Nephron progenitor cell (in vitro differentiated cells): ENCODE data around the gene PRPH.
"Not testable (repeated sequence)": the region's sequence is repeated elsewhere in the genome, so short reads cannot be mapped to it uniquely, and the experiment has no call there.

Experiments used
- DNase-seq: peaks from one replicate; pipeline ENCODE4 v3.0.0; 2021
- H3K27ac Mint-ChIP-seq: 2 replicates; pipeline ENCODE4 v1.8.0; 2021; ENCODE audit warnings: mild to moderate bottlenecking, moderate library complexity, mixed read lengths
- H3K27me3 Mint-ChIP-seq: 2 replicates; pipeline ENCODE4 v1.8.0; 2021; ENCODE audit warnings: mild to moderate bottlenecking, low read depth, mixed read lengths; ENCODE audit not compliant: poor library complexity
- H3K36me3 Mint-ChIP-seq: 2 replicates; pipeline ENCODE4 v1.8.0; 2021; ENCODE audit warnings: low read depth, mixed read lengths
- H3K4me1 Mint-ChIP-seq: 2 replicates; pipeline ENCODE4 v1.8.0; 2021; ENCODE audit warnings: mixed read lengths
- H3K4me3 Mint-ChIP-seq: 2 replicates; pipeline ENCODE4 v1.8.0; 2021; ENCODE audit warnings: mild to moderate bottlenecking, moderate library complexity, mixed read lengths
- H3K9me3 Mint-ChIP-seq: 2 replicates; pipeline ENCODE4 v1.8.0; 2021; ENCODE audit warnings: mild to moderate bottlenecking, moderate library complexity, mixed read lengths
- TF ChIP-seq, protein P1 (sequence below): fragments of 200-600 bp; sonication (generic); IDR thresholded peaks from 2 replicates; pipeline ENCODE4 v1.5.0; 2021; ENCODE audit warnings: antibody characterized with exemption

The PRPH gene

DNA sequence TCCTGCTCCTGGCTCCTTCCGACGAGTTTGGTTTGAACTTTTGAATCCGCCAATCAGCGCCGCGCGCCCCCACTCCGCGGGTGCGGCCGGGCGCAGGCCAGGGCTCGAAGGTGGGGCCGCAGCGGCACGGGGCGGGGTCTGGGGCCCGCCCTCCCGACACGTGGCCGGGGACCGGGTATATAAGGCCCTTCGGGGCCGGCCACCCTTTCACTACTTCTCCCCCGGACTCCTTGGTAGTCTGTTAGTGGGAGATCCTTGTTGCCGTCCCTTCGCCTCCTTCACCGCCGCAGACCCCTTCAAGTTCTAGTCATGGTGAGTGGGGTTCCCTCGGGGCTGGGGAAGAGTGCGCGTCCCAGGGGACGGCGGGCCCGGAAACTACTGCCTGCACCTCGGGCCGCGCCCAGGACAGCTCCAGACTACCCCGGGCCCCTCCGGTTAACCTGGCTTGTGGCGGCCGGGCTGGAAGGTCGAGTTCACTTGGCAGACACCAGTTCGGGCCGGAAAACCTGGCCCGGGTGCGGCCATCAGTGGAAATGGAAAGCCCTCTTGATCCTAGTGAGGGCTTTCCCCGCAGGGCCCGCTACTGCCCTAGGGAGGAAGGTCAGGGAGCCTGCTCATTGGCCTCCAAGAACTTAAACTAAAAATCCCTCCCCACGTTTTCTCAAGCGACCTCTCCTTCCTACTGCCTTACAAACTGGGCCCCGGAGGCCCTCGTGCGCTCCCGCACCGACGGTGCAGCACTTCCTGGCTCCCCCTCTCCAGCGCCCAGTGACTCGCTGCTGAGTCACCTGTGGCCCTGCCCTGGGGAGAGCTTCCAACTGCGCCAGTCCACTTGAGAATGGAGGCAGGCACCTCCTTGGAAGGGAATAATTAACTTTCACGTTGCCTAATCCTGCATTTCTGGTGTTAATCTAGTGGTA lies 29.8 kb upstream of the PRPH start, which contains the start of gene TUBA1C:
Gene TUBA1C (plus strand): TSS at position 210 of the 920 bp plus-strand sequence. CDS start 100 bp downstream, at position 310.
- Mint-ChIP-seq H3K27ac (no peak within 1 kb of the TSS), H3K4me1 (peaks cover 26% of the 10 kb centered on the region), H3K27me3 (peaks cover 11% of the 10 kb centered on the region), H3K36me3 (peaks cover 35% of the 10 kb centered on the region), H3K4me3 (peak within 1 kb of the TSS; percentile 87), H3K9me3 (peaks cover 4% of the 10 kb centered on the region)
- DNase-seq, result peak; percentile 88
- TF ChIP-seq, protein P1, sequence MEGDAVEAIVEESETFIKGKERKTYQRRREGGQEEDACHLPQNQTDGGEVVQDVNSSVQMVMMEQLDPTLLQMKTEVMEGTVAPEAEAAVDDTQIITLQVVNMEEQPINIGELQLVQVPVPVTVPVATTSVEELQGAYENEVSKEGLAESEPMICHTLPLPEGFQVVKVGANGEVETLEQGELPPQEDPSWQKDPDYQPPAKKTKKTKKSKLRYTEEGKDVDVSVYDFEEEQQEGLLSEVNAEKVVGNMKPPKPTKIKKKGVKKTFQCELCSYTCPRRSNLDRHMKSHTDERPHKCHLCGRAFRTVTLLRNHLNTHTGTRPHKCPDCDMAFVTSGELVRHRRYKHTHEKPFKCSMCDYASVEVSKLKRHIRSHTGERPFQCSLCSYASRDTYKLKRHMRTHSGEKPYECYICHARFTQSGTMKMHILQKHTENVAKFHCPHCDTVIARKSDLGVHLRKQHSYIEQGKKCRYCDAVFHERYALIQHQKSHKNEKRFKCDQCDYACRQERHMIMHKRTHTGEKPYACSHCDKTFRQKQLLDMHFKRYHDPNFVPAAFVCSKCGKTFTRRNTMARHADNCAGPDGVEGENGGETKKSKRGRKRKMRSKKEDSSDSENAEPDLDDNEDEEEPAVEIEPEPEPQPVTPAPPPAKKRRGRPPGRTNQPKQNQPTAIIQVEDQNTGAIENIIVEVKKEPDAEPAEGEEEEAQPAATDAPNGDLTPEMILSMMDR, result no peak

DNA sequence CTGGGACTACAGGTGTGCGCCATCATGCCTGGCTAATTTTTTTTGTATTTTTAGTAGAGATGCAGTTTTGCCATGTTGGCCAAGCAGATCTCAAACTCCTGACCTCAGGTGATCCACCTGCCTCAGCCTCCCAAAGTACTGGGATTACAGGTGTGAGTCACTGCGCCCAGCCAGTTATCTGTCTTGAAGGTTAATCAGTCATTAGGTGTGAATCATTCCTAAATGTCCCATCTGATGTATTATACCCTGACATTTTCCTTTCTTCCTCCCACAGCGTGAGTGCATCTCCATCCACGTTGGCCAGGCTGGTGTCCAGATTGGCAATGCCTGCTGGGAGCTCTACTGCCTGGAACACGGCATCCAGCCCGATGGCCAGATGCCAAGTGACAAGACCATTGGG lies 25.8 kb upstream of the PRPH start:
- H3K4me3 Mint-ChIP-seq, result not testable (repeated sequence)

DNA sequence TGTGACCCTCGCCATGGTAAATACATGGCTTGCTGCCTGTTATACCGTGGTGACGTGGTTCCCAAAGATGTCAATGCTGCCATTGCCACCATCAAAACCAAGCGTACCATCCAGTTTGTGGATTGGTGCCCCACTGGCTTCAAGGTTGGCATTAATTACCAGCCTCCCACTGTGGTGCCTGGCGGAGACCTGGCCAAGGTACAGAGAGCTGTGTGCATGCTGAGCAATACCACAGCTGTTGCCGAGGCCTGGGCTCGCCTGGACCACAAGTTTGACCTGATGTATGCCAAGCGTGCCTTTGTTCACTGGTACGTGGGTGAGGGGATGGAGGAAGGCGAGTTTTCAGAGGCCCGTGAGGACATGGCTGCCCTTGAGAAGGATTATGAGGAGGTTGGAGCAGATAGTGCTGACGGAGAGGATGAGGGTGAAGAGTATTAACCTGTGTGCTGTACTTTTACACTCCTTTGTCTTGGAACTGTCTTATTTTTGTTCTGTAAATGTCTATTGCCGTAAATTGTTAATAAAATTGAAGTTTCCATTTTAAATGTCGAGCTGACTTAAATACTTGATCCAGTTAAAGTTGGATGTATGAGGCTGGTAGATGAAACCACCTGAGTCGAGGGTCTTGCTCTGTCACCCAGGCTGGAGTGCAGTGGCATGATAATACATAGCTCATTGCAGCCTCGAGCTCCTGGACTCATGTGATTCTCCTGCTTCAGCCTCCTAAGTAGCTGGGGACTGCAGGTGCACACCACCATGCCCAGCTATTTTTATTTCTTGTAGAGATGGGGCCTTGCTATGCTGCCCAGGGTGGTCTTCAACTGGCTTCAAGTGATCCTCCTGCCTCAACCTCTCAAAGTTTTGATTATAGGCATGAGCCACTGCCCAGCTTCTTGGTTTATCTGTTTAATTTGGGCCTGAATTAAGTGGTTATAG lies 21.9 kb upstream of the PRPH start:
- Mint-ChIP-seq H3K4me3 (no peak overlapping the region), H3K27me3 (peaks cover 10% of the 10 kb centered on the region), H3K9me3 (no peaks in the 10 kb centered on the region), H3K36me3 (peaks cover 42% of the 10 kb centered on the region), H3K27ac (no peak overlapping the region), H3K4me1 (peaks cover 4% of the 10 kb centered on the region)
- no peak for DNase-seq
- TF ChIP-seq, protein P1, result no peak

More for the DNA sequence above, 25.8 kb upstream of the PRPH start:
- H3K27ac Mint-ChIP-seq, H3K27me3 Mint-ChIP-seq, H3K9me3 Mint-ChIP-seq, DNase-seq: not testable (repeated sequence)
- peaks cover 59% of the 10 kb centered on the region for H3K36me3 Mint-ChIP-seq
- peaks cover 12% of the 10 kb centered on the region for H3K4me1 Mint-ChIP-seq

DNA sequence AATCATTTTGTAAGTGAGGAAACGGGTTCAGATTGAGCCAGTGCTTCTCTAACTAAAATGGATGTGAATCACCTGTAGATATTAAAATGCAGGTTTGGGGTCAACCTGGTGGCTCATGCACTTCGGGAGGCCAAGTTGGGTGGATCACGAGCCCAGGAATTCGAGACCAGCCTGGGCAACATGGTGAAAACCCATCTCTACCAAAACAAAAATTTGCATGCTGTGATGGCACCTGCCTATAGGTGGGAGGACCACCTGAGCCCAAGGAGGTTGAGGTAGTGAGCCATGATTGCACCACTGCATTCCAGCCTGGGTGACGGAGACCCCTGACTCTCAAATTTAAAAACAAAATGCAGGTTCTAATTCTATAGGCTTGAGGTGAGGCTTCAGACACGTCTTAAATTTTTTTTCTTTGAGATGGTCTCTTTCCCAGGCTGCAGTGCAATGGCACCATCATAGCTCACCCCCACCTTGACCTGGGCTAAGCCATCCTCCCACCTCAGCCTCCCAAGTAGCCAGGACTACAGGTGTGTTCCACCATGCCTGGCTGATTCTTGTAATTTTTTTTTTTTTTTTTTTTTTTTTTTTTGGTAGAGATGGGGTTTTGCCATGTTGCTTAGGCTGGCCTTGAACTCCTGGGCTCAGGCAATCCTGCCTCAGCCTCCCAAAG lies 21.1 kb upstream of the PRPH start:
- no peak overlapping the region for H3K4me3 Mint-ChIP-seq
- no peaks in the 10 kb centered on the region for H3K4me1 Mint-ChIP-seq
- H3K27me3 Mint-ChIP-seq, result peaks cover 10% of the 10 kb centered on the region
- H3K9me3 Mint-ChIP-seq, result no peaks in the 10 kb centered on the region
- H3K36me3 Mint-ChIP-seq, result peaks cover 37% of the 10 kb centered on the region
- no peak for DNase-seq
- TF ChIP-seq, protein P1, result no peak
- no peak overlapping the region for H3K27ac Mint-ChIP-seq

DNA sequence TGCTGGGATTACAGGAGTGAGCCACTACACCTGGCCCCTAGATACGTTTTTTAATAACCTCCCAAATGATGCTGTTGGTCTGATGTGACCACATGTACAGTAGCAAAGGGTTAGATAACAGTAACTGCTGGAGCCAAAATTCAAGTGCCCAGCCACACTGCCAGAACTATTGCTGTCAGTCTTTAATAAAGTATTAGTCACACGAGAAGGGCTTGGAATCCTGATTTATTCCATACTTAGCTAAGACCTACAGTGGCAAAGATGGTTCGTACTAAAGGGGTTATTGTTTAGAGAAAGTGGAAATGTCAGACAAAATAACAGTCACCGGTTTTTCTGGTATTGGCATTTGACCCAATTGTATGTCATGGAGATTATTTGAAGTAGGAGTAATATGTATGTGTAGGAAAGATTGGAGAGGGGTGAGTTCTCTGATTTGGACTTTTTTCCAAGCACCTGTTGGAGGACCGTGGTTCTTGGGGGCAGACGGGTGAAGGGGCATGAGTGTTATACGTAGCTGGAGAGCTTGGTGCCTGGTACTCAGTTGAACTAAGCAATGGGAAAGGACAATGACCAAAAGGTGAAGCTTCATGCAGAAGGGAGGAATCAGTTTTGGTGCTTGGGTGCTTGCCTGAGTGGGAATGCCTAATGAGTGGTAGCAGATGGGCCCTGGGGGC lies 20.4 kb upstream of the PRPH start:
- H3K9me3 Mint-ChIP-seq, result peaks cover 3% of the 10 kb centered on the region
- no peak for DNase-seq
- H3K27ac Mint-ChIP-seq, result no peak overlapping the region
- TF ChIP-seq, protein P1, result no peak
- H3K4me3 Mint-ChIP-seq, result no peak overlapping the region
- H3K27me3 Mint-ChIP-seq, result peaks cover 10% of the 10 kb centered on the region
- H3K36me3 Mint-ChIP-seq, result peaks cover 30% of the 10 kb centered on the region
- H3K4me1 Mint-ChIP-seq, result peaks cover 2% of the 10 kb centered on the region
